ENCODE measurements around the gene FAM114A1.
"Not testable (repeated sequence)": the region's sequence is repeated elsewhere in the genome, so short reads cannot be mapped to it uniquely, and the experiment has no call there.

The FAM114A1 gene

DNA sequence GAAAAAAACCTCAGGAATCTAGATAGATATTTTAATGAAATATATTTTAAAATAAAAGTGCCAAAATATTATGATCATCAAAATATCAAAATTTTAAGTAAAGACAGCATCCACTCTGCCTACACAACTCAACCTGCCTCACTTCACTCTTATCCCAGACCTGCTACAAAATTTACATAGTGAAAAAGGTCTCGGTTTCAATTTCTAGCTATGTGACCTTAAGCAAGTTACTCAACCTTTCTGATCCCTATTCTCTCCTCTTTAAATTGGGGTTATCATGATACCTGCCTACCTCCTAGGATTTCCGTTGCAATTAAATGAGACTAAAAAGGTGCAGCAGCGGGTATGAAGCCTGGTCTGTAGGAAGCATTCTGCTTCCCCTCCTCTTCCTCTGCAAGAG, 72.9 kb downstream of the FAM114A1 start:
- no peak for DNase-seq

GRCh38 chr4:38941906-38942305, 74.3 kb downstream of the FAM114A1 start:
- not testable (repeated sequence) for DNase-seq

- DNase-seq: no peak
Observed at GRCh38 chr4:38943343-38943742, 75.7 kb downstream of the FAM114A1 start.

DNA sequence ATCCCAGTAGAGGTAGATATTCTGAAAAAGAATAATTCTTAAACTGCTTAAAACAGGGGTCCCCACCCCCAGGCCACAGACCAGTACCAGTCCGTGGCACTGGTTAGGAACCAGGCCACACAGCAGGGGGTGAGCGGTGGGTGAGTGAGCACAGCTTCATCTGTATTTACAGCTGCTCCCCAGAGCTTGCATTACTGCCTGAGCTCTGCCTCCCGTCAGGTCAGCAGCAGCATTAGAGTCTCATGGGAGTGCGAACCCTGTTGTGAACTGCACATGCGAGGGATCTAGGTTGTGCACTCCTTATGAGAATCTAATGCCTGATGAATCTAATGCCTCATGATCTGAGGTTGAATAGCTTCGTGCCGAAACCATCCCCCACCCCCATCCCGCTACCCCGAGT, 76.8 kb downstream of the FAM114A1 start:
- no peak for DNase-seq

GRCh38 chr4:38946919-38947318, 79.3 kb downstream of the FAM114A1 start:
- no peak for DNase-seq

GRCh38 chr4:38948551-38948950, 80.9 kb downstream of the FAM114A1 start:
- no peak for DNase-seq

GRCh38 chr4:38949411-38950051, 81.9 kb downstream of the FAM114A1 start:
- DNase-seq: no peak

- DNase-seq: no peak
Observed at GRCh38 chr4:38950159-38950558, 82.6 kb downstream of the FAM114A1 start.

DNA sequence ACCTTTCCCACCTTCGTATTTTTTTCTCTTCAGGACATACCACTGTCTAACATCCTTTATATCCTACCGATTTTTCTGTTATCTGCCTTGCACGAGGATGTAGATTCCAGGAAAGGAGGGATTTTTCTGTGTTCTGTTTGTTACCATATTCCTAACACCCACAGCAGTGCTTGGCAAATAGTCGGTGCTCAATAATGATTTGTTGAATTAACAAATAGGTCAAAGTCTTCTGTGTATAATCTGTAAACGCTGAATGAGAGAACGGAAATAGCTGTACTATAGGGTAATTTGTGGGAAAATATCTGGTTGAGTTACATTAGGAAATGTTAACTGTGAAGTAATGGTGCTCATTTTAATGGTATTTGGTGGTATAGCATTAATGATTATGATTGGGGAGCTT, 83.1 kb downstream of the FAM114A1 start:
- DNase-seq: no peak

DNA sequence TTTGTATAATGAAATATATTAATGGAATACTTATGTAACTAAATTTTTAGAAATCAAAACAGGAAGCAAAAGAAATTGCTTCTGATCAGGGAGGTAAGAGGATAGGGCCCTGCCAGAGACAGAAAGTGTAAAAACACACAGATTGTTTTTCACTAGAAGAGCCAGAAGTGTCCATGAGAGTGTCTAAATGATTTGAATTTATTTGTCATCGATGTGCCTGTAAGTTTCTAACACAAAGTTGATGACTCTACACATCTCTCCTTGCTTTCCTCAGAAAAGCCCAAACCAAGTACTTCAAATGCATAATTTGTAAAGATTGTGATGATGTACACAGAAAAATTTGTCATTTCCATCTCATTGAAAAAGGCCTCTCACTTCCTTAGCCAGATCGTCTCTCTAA, 84.0 kb downstream of the FAM114A1 start:
- DNase-seq: no peak

DNA sequence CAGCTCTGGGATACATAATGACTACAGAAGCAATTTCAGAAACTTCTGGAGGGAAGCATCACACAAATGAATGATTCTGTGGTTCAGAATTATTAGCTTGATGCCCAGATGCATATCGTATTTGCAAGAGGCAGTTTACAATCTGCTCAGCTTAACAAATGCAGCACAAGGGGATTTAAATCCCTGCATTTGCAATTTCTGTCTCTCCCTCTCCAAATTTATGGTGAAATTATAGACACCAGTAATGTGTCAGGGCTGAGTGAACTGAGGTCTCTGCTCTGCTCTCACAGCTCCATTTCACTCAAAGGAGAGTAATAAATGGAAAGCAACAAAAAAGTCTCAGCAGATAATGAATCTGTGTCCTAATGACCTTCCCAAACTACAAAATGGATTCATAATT, 84.4 kb downstream of the FAM114A1 start:
- DNase-seq: no peak

- no peak for DNase-seq
Observed at GRCh38 chr4:38954727-38955126, 87.1 kb downstream of the FAM114A1 start.

DNA sequence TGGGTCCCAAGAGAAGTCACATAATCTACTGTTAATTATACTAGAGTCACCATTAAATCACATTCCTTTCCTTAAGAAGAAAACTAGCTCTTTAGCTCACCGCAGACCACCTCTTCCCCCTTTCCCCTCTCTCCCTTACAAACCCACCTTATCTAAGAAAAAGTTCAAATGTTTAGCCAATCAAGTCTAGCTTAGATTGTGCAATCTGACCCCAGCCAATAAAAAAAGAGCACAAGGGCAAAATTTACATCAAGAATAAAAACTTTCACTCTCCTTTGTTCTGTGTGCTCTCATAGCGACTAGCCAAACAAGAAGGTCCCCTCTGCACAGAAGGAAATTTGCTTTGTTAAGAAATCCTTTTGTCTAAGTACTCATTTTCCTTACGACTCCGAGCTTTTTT, 88.4 kb downstream of the FAM114A1 start:
- DNase-seq: no peak

- no peak for DNase-seq
Observed at GRCh38 chr4:38957261-38957815, 89.7 kb downstream of the FAM114A1 start.

DNA sequence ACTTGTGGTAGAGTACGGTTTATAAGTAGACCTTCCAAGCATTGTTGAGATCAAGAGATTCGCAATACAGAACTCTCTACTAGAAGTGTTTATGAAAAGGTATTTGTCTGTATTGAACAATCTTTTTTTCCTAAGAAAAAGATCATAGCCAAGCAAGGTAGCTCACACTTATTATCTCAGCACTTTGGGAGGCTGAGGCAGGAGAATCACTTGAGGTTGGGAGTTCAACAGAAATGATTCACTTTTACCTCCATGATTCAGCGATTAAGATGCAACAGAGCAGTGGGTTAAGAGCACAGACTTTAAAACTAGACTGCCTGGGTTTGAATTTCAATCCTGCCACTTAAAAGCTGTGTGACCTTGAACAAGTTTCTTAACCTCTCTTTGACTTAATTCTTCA, 90.3 kb downstream of the FAM114A1 start:
- no peak for DNase-seq

GRCh38 chr4:38958453-38959190, 91.0 kb downstream of the FAM114A1 start:
- no peak for DNase-seq

DNA sequence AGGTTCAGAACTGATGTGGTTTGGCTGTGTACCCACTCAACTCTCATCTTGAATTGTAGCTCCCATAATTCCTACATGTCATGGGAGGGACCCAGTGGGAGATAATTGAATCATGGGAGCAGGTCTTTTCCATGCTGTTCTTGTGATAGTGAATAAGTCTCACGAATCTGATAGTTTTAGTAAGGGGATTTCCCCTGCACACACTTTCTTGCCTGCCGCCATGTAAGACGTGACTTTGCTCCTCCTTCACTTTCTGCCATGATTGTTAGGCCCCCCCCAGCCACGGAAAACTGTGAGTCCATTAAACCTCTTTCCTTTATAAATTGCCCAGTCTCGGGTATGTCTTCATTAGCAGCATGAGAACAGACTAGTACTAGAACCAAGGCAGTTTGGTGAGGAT, 91.6 kb downstream of the FAM114A1 start:
- DNase-seq: not testable (repeated sequence)

GRCh38 chr4:38964942-38965775, 97.6 kb downstream of the FAM114A1 start:
- no peak for DNase-seq

- no peak for DNase-seq
Observed at GRCh38 chr4:38965866-38966265, 98.3 kb downstream of the FAM114A1 start.

DNA sequence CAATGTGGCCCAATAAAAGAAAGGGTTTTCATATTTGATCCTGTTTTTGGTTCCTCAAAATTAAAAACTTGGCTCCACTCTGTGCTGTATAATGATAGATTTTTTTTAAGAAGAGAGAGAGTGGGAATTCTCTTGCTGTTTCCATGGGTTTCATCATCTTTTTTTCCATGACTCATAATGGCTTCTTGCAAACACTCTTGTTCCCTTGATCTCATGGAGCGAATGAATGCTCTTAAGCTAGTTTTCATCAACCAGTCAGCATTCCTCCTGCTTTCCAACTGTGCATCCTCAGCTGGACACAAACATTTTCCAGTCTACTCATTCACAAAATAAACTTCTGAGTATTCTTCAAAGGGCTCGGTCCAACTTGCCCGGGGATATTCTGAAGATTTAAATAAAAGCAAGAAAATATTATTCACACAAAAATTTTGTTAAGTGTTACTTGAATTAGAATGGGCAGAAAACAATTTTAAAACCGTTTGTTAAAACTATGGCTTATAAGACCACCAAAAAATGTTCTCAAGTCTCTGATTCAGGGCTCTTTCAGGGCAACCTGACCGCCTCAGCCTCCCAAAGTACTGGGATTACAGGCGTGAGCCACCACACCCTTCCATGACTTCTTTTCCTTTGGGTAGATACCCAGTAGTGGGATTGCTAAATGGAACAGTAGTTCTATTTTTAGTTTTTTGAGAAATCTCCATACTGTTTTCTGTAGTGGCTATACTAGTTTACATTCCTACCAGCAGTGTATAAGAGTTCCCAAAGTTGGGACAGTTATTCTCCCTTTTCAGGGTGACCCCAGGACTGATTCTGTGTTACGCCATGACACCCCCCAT, 99.9 kb downstream of the FAM114A1 start:
- no peak for DNase-seq

DNA sequence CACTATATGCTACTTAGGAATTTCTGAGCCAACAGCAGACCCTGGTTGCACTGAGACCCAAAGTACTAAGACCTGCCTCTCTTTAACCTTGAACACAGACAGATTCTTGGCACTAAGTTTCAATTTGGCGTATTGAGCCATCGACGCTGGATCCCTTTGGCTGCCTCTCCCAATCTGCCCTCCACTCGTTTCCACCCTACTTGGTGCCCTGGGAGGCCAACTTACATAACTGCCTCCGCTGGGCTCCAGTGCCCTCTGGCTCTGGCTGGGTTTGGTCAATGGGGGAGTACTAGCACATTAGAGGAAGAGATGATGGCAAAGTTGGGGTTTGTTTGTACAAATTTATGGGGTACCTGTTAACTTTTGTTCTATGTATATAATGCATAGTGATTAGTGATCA, 101.1 kb downstream of the FAM114A1 start:
- DNase-seq: no peak

DNA sequence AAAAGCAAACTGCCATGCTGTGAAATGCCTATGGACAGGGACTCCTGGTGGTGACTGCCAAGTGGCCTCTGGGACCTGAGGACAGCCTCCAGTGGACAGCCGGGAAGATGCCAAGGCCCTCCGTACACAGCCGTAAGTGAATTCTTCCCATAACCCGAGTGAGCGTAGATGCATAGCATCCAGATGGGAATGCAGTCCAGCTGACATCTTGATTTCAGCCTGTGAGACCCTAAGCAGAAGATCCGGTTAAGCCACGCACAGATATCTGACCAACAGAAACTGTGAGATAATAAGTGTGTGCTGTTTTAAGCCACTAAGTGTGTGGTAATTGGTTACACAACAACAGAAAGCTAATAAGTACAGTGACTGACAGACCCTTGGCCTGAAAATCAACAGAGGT, 108.7 kb downstream of the FAM114A1 start:
- no peak for DNase-seq

- DNase-seq: no peak
Observed at GRCh38 chr4:38979081-38979480, 111.5 kb downstream of the FAM114A1 start.

Measured in NCI-H1436 (cell line).